ENCODE measurements around the gene CADM1.

Gene CADM1

DNA sequence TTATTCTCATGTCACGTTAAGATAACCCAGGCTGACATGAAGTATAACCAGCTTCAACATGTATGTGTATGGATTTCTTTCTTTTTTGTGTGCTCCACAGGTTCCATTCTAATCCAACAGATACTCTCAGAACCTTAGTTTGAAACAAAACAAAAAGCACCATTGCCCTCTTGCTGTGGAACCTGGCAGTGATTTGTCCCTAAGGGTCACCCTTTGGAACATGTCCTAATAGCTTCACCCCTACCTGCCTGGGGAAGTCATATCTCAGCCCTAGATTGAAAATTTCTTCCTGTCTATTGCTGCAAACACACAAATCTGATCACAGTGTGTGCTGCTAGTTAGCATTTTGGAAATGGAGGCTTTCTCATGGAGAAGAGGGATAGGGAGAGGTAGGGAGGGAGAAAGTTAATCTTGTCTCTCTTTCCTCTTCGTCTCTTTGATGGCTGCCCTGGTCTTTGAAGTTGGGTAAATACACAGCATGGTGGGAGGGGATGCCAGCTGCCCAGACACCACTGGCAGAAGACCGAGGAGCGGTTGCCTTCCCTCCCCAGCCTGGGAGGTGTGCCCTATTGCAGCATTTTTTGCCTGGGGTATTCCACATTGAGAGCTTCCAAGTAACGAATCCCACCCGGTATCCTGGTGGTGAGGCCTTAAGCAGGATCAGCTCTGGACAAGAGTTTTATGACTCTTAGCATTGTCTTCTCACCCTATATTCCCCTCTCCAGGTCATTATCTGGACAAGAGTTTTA, 11.6 kb upstream of the CADM1 start:
- DNase-seq (ENCODE audit: low read depth) = no peak

DNA sequence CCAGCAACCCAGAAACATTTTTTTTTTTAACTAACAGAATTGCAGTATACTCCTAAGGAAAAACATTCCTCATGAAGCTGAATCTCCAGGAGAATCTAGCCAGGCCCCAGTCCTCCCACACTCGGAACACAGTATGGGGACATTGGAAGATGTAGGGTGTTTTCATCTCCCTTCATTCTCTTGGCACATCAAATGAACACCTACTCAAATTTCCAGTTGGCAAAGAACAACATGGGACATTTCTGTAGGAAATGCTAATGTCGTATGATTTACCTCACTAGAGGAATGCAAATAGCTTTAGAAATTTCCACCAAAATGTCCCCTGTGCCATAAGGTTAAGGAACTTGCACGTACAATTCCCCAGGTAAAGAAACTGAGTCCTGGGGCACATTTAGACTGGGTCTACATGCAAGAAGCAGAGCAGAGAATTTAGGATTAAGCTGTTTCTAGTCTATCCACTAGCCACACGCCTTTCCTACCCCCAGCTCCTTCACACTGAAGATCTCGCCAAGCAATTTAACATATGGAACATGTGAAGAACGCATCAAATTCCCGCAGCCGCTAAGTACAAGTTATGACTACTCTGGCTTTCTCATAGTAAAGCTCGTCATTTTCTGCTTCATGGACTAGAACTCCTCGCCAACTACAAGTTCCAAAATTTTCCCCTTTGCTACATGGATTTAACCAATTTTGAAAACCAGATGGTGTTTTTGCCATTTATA, 2.9 kb upstream of the CADM1 start:
- DNase-seq (ENCODE audit: low read depth) = no peak

DNA sequence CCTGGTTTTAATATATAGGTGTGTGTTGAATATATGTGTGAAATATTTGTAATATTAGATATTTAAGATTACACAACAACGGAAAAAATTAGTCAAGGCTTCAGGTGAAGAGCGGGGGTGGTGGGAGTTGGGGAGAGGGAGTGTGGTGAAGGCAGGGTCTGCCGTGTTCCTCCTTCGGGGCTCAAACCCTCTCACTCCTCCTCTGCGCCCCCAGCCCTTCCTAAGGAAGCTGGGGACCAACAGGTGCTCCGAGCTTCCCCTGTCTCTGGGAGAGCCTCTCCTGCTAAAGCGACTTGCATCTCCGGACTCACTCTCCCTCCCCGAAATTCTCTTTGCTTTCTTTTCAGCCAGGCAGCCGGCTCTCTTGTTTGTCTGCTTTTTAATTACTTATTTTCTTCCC, 960 bp upstream of the CADM1 start:
- DNase-seq (ENCODE audit: low read depth) = no peak

DNA sequence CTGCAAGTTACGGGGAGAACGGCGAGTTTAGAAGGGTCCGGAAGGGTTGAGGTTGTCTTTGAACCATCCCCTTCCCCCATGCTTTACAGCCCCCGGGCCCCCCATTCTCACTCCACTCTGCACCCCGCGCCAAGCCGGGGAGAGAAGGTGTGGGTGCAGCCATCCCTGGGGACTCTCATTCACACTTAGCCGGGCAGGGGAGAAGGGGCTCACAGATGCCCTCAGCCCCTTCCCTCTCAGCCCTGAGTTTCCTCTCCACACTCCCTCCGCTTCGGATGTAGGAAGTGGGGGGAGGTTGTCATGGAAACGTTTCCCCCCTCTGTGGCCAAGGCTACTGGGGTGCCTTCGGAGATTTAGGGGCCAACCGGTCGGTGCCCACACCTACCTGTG, 334 bp downstream of the CADM1 start:
- DNase-seq (ENCODE audit: low read depth) = no peak

DNA sequence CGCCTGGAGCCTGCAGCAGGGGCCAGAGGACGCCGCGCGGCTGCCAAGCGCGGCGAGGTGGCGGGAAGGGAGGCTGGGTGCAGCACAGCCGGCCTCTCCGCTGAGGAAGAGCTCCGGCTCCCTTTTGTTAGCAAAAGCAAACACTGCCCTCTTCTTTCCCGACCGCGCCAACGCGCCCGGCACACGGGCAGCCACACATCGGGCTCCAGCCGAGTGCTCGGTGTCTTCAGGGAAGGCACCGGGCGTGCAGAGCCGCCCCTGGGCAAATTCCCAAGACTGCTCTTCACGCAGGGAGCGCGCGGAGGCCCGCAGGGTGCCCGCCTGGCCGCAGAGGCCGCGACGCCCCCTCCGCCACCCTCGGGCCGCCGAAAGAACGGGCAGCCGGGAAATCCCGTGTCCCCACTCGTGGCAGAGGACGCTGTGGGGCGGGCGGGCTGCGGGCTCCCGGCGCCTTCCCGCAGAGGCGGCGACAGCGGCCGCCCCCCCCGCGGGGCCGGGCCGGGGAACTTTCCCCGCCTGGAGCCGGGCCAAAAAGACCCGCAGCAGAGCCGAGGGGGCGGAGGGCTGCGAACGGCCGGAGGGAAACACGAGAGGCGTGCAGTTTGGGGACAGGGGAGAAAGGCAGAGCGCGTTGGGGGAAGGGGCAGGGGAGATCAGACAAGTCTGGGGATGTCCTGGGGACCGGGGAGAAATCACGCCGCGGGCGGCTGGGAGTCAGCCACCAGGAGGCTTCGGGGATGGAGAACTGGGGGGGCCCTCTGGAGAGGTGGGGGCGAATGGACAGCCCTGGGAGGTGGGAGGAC, 931 bp downstream of the CADM1 start:
- no peak for DNase-seq (ENCODE audit: low read depth)

DNA sequence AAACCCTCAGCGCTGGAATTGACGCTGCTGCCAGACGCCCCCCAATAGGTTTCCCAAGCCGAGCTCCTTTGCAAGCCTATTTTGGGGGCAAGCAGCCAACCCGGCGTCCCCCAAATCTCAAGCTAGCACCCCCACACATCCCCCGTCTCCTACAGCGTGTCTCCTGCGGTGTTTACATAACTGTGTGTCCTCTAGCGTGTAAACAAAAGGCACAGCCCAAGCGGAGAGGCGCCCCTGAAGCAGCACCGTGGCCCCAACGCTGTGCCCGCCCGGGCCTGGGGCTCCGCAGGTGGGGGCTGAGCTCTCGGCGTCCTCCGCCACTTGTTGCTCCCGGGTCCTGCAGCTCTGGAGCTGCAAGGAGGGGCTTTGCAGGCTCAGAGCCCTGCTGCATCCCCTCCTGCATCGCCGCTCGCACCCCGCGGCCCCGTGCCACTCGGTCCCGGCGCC, 1.6 kb downstream of the CADM1 start:
- DNase-seq (ENCODE audit: low read depth) = no peak

DNA sequence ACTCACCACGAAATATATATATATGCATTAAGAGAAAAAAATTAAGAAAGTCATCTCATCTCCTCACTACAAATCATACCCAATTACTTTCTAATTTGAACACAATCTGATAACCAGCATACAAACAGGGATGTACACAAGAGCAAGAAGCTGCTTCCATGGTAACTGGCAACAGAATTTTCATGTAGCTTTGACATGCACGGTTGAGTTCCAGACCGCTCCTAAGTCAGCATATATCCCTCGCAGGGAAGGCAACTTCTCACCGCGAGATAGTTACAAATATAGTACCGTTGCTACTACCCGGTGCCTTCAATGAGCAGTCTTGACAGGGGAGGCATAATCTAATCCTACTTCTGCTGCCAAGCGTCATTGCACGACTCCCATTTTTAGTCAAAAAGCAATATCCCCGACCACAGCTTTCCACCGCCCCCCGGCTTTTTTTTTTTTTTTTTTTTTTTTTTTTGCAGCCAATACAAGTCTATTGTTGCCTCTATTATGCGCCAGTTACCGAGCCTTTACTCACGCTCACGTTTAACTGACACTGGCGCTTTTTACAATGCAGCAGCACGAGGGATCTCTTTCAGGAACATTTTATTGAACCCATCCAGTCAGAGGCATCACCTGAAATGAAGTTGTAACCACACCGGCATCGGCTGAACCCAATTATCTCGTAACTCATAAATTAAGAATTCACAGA, 2.2 kb downstream of the CADM1 start:
- DNase-seq (ENCODE audit: low read depth) = no peak

DNA sequence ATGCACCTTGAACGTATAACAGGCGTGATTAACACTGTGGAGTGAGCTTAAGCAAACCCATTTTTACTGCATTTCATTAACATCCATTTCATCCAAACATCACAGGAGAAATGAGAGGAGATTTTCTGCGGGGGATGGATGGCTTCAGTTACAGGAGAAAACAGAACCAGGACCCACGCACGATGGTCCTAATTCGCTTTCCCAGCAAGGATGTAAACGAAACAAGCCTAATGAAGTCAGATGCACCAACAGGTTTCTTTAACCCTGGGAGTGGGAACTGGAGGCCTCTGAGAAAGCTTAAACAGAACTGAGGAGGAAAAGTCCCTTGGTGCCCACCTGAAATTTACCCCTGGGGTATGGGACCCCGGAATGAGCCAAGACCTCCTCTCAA, 2.7 kb downstream of the CADM1 start:
- no peak for DNase-seq (ENCODE audit: low read depth)

DNA sequence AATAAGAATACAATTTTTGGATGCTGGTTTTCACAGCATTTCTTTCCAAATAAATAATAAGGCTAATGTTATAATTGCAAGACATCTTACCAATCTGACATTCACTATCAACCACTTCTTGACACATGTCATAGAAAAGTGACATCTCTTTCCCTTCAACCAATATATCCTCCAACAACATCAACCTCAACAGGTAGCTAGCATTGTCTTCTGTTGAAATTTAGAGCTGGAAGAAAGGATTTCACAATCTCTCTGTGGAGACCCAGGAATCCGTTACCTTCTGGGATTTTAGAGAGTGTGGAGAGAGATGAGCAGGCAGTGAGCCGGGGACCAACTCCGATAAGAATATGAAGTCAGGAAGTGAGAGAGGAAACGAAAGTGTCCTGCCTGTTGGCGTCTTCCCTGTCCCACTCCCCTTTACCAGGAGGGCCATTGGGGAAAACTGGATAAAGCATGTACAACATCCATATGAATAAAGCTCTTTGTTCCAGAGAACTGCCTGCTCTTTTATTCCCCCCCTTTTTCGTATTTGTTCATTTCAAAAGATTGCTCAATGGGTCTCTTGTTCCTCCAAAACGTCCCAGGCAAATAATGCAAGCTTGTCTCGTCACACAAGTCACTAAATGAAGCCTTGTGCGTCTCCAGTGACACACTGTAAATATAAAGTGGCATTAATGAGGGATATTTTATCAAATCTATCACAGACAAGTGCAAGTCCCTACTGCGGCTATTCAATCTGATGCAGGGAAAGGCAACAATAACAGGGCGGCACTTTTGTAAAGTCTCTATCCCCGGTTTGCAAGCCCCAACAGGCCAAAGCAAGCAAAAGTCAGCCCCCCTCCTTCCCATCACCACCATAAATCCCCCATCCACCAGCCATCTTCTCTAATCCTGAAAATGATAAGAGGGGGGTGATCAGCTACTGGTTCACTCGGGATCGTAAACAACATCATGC, 3.4 kb downstream of the CADM1 start:
- no peak for DNase-seq (ENCODE audit: low read depth)

DNA sequence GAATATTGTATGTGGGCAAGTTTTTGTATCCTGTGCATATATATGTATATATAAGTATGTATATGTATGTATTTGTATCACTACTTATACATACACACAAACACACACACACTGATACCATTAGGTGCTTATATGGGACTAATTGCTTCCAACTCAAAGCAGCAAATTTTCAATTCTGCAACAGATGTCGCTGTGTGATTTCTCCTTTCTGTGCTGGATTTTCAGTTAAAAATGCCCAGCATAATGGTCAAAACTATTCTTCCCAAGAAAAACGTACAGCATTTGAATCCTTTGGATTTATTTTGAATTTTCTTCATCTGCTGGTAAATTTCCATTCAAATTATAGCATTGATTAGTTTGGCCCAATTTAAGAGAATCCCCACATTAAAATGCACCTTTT, 4.3 kb downstream of the CADM1 start:
- DNase-seq (ENCODE audit: low read depth) = no peak

DNA sequence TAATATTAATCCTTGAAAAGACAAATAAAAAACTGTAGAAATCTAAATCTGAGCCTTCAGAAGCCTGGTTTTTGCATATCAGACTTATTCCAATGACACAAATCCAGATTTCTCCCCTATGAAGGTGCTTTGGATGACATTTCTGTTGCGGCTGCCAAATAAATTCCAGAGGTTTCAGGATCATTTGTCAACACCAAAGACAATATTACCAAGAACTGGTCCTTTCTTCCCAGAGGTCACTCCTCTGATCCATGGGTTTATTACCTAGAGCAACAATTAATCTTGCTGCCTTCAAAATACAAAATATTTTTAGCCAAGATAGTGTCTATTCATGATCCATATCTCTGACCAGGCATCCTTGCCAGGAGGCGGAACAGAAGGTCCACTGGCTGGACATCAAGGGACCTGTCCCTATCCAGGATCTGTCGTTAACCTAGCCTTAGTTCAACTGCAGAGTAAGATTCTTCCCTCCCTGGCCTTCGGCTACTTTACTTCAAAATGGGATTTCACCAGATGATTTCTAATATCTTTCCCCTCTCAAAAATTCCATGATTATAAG, 4.9 kb downstream of the CADM1 start:
- no peak for DNase-seq (ENCODE audit: low read depth)

DNA sequence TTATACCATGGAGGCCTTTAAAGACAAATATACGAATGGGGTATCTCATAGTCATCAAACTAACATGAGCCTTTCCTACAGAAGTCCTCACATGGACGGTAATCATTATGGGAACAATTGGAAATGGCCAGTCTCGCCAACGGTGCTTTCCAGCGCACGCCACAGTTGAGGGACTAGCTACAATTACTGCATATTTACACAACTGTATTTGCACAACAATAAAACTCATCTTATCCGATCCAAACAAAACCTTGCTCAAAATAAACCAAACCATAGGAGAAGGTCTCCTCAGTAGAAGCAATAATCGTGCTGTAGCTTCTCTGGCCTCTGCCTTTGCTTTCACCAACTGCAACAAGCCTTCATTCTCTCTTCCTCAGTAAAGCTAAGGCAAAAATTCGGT, 5.9 kb downstream of the CADM1 start:
- DNase-seq (ENCODE audit: low read depth) = no peak

DNA sequence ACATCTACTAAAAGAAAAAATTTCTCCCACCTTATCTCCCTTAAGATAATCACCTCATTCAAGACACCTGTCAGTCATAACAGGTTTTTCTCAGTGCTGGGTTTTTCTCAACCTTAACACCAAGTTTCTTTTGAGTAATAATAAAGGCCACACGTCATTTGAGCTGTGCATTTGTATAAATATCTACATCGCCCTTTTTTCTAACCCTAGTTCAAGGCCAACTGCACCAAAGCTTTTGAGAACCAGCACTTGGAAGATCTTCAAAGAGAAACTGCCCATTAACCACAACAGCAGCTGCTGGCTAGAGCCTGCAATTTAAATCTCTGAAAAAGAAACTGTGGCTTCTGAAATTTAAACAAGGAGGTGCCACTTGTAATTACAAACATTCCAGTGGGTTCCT, 6.9 kb downstream of the CADM1 start:
- no peak for DNase-seq (ENCODE audit: low read depth)

DNA sequence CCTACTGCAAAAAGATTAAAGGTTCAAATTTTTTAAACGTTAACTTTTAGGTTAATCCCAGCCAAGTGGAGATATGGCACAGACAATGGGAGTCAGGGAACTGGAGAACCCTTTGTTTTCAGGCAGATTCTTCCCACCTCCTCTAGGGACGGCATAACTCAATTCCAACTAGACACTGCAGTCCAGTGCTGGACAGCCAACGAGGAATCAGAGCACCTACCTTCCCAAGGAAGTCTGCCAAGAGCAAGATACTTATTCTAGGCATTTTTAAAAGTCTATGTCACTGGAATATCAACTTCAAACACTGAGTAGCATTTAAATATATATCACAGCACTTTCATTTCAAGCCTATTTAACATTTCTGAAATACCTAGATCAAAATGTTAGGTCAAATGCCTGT, 7.3 kb downstream of the CADM1 start:
- DNase-seq (ENCODE audit: low read depth) = no peak

DNA sequence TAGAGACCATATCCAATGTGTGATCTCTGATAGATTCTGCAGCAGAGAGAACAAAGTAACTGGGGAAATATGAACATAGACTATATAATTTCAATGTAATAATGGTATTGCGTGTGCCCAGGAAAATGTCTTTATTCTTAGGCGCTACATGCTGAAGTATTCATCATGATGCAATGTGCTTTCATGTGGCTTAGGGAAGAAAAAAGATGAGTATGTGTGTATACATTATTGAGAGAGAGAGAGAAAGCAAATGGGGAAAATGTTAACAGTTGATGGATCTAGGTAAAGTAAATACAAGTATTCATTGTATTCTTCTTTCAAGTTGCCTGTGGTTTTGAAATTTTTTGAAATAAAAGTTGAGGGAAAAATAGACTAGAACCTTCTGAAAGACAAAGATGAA, 10.3 kb downstream of the CADM1 start:
- no peak for DNase-seq (ENCODE audit: low read depth)

DNA sequence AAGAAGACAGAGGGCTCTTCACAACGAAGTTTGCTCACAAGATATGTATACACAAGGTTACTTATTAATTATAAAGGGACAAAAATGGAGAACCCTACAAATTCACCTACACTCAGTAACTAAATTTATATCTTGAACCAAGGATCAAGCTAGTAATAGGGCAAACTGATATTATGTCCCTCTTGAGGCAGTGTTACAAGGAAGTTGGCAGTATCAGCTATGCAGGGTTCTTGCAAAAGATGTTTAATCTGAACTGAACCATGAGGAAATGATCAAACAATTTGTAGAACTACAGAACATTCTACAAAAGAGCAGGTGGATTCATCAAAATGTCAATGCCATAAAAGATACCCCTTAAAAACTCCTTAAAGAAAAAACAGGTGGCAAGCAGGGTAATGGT, 10.7 kb downstream of the CADM1 start:
- DNase-seq (ENCODE audit: low read depth) = no peak

DNA sequence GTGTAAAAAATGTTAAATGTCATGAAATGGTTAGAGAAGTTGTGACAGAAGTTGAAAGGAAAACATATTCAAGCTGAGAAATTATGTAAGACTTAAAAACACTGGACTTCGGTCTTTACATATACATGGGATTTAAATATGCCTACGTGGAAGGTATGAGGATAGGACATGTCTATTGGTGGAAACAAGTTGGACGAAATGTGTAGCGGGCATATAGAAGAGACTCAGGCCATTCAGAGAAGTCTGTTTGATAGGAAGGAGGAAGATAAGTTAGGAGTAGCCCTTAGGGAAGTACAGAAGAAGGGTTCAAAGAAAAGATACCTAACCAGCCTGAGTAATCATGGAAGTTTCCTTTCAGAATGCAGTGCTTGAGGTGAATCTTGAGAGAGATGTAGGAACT, 14.7 kb downstream of the CADM1 start:
- no peak for DNase-seq (ENCODE audit: low read depth)

DNA sequence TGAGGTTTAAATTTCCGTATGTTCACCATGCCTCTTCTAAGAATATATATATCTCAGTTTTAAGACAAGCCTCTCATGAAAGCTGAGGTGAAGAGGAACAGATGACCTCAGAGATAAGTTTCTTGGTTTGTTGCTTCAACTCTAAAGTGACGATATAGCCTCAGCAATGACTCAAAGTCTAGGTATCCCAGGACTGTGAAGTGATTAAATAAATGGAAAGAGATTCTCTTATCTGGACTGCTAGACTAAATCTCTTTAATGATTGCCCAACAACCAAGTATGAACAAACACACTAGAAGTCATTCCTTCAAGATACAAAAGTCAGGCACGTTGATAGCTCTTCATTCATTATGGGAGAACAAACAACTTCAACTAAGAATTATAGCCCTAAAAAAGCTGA, 15.3 kb downstream of the CADM1 start:
- DNase-seq (ENCODE audit: low read depth) = no peak

DNA sequence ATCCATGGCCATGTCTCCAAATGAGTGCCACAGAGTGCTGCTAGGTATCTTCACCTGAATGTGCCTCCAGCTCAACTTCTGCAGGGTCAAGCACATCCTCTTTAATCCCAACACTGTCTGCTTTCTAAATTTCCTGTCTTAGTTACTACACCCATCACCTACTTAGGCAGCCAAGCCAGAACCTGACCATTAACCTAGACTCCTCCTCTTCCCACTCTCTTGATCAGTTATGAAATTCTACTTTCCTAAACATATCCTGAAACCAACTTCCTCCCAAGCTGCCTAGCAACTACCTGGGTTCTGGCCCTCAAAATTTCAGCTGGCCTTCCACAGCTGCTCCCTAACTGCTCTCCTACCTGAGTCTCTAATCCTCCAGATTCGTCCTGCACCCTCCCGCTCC, 22.7 kb downstream of the CADM1 start:
- no peak for DNase-seq (ENCODE audit: low read depth)

DNA sequence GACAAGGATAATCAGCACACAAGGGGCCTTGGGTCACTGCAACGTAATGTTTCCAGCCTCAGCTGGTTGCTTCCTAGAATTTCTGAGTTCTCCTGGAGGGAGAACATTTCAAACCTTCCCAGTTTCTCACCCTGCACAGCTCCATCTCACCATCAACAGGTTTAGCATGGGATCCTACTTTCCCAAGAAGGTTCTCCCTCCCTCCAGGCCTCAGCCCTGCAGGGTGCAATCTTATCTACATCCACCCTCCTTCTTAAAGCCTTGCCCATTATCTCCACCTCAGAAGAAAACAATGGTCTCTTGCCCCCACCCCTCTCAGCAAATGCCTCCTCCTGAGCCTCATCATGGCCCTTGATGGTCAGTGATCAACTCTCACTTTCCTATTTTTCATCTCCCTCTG, 23.6 kb downstream of the CADM1 start:
- no peak for DNase-seq (ENCODE audit: low read depth)

DNA sequence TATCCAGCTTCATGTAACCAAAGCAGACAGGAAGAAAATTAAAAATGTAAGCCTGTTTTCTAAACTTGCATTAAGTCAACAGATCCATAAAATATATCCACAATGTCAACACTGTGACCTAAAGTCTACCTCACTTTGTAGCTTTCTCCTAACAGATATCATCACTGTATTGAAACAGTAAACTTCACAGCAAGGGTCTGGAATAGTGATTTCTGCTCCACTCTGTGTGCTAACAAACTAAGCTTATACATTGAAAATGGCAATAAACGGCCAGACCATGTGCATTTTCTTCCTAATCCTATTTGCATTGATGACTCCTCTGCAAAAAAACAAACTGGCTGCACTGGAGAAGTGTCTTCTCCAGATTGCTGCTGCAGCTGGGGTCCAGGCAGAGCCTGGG, 26.8 kb downstream of the CADM1 start:
- DNase-seq (ENCODE audit: low read depth) = no peak
